Measurements from ENCODE around the gene SCFD2.

Gene SCFD2

GRCh38 chr4:53234111-53234510 lies 131.8 kb downstream of the SCFD2 start:
- no peaks in the 10 kb centered on the region for H3K27me3 ChIP-seq (replicated peaks; ENCODE audit: control insufficient read depth, insufficient read depth, low read length)
- H3K4me3 ChIP-seq (replicated peaks; ENCODE audit: low read depth, low read length) = no peak overlapping the region
- no peak for DNase-seq (ENCODE audit: extremely low read depth, insufficient read length)
- no peaks in the 10 kb centered on the region for H3K36me3 ChIP-seq (ENCODE audit: control insufficient read depth, insufficient read depth, low read length)
- TF ChIP-seq CTCF (IDR thresholded peaks at IDR 0.05; ENCODE audit: insufficient read depth, low read length, poor library complexity, severe bottlenecking) = no peak

- no peaks in the 10 kb centered on the region for H3K36me3 ChIP-seq (ENCODE audit: control insufficient read depth, insufficient read depth, low read length)
- no peak overlapping the region for H3K4me3 ChIP-seq (replicated peaks; ENCODE audit: low read depth, low read length)
- no peak for TF ChIP-seq CTCF (IDR thresholded peaks at IDR 0.05; ENCODE audit: insufficient read depth, low read length, poor library complexity, severe bottlenecking)
- no peak for DNase-seq (ENCODE audit: extremely low read depth, insufficient read length)
- no peaks in the 10 kb centered on the region for H3K27me3 ChIP-seq (replicated peaks; ENCODE audit: control insufficient read depth, insufficient read depth, low read length)
These were observed 132.6 kb downstream of the SCFD2 start for GRCh38 chr4:53233114-53233795.

GRCh38 chr4:53232371-53232770 lies 133.5 kb downstream of the SCFD2 start:
- Histone ChIP-seq H3K27me3 (replicated peaks; ENCODE audit: control insufficient read depth, insufficient read depth, low read length) (no peaks in the 10 kb centered on the region), H3K36me3 (ENCODE audit: control insufficient read depth, insufficient read depth, low read length) (no peaks in the 10 kb centered on the region), H3K4me3 (replicated peaks; ENCODE audit: low read depth, low read length) (no peak overlapping the region)
- no peak for TF ChIP-seq CTCF (IDR thresholded peaks at IDR 0.05; ENCODE audit: insufficient read depth, low read length, poor library complexity, severe bottlenecking)
- DNase-seq (ENCODE audit: extremely low read depth, insufficient read length) = no peak

GRCh38 chr4:53228036-53228435 lies 137.8 kb downstream of the SCFD2 start:
- H3K4me3 ChIP-seq (replicated peaks; ENCODE audit: low read depth, low read length) = no peak overlapping the region
- no peak for TF ChIP-seq CTCF (IDR thresholded peaks at IDR 0.05; ENCODE audit: insufficient read depth, low read length, poor library complexity, severe bottlenecking)
- no peaks in the 10 kb centered on the region for H3K27me3 ChIP-seq (replicated peaks; ENCODE audit: control insufficient read depth, insufficient read depth, low read length)
- no peak for DNase-seq (ENCODE audit: extremely low read depth, insufficient read length)
- H3K36me3 ChIP-seq (ENCODE audit: control insufficient read depth, insufficient read depth, low read length) = no peaks in the 10 kb centered on the region

- TF ChIP-seq CTCF (IDR thresholded peaks at IDR 0.05; ENCODE audit: insufficient read depth, low read length, poor library complexity, severe bottlenecking) = no peak
- no peak for DNase-seq (ENCODE audit: extremely low read depth, insufficient read length)
- Histone ChIP-seq H3K36me3 (ENCODE audit: control insufficient read depth, insufficient read depth, low read length) (no peaks in the 10 kb centered on the region), H3K4me3 (replicated peaks; ENCODE audit: low read depth, low read length) (no peak overlapping the region), H3K27me3 (replicated peaks; ENCODE audit: control insufficient read depth, insufficient read depth, low read length) (no peaks in the 10 kb centered on the region)
These were observed 138.4 kb downstream of the SCFD2 start for GRCh38 chr4:53227451-53227850.
